CD1c-positive myeloid dendritic cell (primary cell): ENCODE data around the gene USP6NL.
"Not testable (repeated sequence)": the region's sequence is repeated elsewhere in the genome, so short reads cannot be mapped to it uniquely, and the experiment has no call there.

Source experiments
- DNase-seq: peaks from one replicate; pipeline ENCODE4 v3.0.0-alpha.2; 2016; ENCODE audit errors: extremely low spot score

Gene USP6NL

GRCh38 chr10:11444531-11445228, 166.8 kb downstream of the USP6NL start:
- DNase-seq, result no peak

DNA sequence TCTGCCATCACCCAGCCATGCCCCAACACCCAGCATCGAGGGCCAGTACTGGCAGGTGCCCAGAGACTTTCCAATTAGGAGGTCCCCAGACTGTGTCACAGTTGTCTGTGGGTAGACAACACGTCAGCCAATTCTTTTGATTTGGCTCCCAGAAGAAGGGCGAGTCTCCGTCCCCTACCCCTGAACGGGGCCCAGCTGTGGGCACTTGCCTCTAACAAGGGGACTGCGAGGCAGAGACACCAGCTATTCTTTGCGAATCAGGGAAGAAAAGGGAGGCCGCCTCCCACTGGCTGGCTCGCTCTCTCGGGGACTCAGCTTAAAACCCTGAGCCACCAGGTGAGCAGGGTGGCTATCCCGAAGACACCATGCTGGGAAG, 167.3 kb downstream of the USP6NL start:
- no peak for DNase-seq

GRCh38 chr10:11443468-11444154, 167.8 kb downstream of the USP6NL start:
- no peak for DNase-seq

DNA sequence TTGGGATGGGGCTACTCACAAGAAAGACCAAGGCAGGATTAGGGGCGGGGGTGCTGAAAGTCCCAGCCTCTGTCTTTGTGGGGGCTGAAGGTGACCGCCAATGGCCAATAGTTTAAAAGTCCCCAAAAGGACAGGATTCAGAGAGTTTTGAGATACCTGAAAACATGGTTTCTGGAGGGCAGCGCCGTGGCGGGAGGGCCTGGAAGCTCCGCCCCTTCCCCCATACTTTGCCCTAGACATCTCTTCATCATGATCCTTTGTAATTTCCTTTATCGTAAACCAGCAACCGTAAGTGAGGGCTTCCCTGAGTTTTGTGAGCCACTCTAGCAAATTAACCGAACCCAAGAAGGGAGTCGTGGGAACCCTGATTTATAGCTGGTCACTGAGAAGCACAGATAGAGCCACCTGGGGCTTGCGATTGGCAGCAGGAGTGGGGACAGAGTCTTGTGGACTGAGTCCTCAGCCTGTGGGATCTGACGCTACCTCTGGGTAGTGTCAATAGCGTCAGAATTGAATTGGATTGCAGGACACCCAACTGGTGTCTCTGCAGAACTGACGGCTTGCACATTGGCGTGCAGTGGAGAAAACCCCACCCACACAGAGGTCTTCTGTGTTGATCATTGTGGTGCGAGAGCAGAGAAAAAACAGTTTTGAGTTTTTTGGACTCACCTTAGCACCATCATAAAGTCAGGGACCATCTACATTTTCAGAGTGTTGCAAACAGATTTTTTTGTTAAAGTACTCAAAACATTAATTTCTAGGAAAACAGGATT, 169.3 kb downstream of the USP6NL start:
- no peak for DNase-seq

GRCh38 chr10:11441151-11441535, 170.3 kb downstream of the USP6NL start:
- no peak for DNase-seq

DNA sequence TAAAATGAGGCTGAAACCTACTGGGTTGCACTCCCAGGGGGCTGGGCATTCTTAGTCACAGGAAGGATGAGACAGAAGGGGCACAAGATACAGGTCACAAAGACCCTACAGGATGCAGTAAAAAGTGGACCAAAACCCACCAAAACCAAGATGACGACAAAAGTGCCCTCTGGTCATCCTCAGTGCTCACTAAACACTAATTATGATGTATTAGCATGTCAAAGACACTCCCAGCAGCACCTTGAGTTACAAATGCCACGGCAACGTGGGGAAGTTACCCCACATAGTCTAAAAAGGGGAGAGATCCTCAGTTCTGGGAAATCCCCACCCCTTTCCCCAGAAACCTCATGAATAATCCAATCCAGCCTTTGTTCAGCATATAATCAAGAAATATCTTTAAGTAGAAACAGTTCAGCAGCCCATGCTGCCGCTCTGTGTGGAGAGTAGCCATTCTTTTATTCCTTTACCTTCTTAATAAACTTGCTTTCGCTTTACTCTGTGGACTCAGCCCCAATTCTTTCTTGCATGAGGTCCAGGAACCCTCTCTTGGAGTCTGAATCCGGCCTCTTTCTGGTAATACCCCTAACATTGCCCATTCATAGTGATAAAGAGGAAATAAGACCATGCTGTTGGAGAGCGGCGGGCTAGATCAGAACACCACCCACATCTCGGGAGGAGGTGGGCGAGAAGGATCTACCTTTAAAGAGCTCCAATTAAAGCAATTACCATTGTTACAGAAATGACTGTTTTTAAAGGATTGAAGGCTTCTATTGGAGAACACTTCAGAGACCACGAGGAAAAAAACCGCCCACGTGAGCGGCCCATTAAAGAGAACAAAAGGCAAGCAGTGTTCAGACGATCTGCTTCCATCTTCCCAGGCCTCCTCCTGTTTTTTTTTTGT, 170.9 kb downstream of the USP6NL start:
- DNase-seq, result no peak

- no peak for DNase-seq
These were observed 171.9 kb downstream of the USP6NL start for GRCh38 chr10:11439523-11440053.

- DNase-seq, result no peak
These were observed 173.9 kb downstream of the USP6NL start for GRCh38 chr10:11437391-11438142.

GRCh38 chr10:11436445-11436844, 175.0 kb downstream of the USP6NL start:
- DNase-seq, result not testable (repeated sequence)

- DNase-seq, result no peak
These were observed 175.9 kb downstream of the USP6NL start for GRCh38 chr10:11435581-11435981.

- DNase-seq, result no peak
These were observed 177.1 kb downstream of the USP6NL start for GRCh38 chr10:11434324-11434723.

- DNase-seq, result no peak
These were observed 177.8 kb downstream of the USP6NL start for GRCh38 chr10:11433657-11434056.

GRCh38 chr10:11431216-11431555, 180.3 kb downstream of the USP6NL start:
- no peak for DNase-seq

GRCh38 chr10:11430421-11431215, 180.8 kb downstream of the USP6NL start:
- DNase-seq, result no peak

- no peak for DNase-seq
These were observed 181.9 kb downstream of the USP6NL start for GRCh38 chr10:11429439-11430052.

DNA sequence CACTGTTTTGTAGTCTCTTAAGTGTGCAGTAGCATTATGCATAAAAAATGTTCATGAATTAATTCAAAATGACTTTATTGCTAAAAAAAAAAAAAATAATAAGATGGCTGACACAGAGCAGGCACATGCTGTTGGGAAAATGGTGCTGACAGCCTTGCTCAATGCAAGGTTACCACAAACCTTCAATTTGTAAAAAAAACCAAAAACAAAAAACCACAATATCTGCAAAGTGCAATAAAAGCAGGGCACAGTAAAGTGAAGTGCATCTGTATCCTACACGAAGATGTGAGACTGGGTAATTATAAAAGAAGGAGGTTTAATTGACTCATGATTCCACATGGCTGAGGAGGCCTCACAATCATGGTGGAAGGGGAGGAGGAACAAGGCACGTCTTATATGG, 185.8 kb downstream of the USP6NL start:
- DNase-seq, result no peak

- DNase-seq, result no peak
These were observed 186.2 kb downstream of the USP6NL start for GRCh38 chr10:11425296-11425610.

DNA sequence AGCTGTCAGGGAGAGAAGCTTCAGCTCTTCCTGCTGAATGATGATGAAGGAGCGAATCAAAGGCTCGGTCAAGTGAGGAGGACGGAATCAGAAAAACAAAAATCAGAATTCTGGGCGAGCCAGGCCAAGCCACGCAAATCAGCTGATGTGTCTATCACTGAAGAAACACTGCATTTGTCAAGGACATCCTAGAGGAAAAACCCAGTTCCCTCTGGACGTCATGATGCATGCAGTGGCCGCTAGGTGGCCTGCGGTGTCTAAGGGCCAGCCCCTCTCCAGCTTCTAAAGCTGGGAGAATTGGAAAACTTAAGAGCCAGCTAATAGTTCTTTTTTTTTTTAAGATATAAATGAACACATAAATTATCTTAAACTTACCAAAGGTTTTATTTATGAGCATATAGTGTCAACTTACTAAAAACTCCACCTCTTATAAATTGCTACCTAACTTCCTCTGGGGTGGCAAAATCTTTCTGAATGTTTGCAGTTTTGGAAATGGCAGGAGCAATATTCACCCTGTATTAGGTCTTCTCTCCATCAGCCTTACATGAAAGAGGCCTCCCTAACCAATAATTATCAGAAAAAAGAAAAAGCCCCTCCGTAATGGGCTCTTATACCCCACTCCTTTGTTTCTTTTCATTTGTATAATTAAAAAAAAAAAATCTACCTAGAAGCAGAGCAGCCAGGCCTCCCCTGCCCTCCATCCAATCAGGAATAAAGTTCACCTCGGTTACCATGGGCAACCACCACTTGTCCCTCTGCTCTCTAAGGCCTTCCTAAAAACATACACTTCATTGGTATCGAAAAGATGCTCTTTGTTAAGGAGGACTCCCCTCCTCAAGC, 186.8 kb downstream of the USP6NL start:
- peak; percentile 18 for DNase-seq

DNA sequence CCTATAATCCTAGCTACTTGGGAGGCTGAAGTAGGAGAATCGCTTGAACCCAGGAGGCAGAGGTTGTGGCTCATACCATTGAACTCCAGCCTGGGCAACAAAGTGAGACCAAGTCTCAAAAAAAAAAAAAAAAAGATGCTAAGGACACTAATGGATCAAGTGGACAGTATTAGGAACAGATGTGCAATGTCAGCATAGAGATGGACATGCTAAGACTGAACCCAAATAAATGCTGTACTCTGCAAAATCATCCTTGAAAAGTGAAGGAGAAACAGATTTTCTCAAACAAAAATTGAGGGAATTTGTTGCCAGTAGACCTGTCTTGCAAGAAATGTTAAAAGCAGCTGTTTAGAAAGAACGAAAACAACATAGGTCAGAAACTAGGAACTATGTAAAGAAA, 194.5 kb downstream of the USP6NL start:
- DNase-seq, result no peak
